SH-SY5Y (cell line): ENCODE measurements around the gene ENOX1.

Source experiments
- GATA2 ChIP-seq: IDR thresholded peaks from 2 replicates; pipeline ENCODE4 v1.6.1; 2011; ENCODE audit warnings: mild to moderate bottlenecking, low read depth, low read length
- GATA3 ChIP-seq: IDR thresholded peaks from 2 replicates; pipeline ENCODE4 v1.6.1; 2011; ENCODE audit warnings: low read depth, mild to moderate bottlenecking, low read length, moderate library complexity

DNA sequence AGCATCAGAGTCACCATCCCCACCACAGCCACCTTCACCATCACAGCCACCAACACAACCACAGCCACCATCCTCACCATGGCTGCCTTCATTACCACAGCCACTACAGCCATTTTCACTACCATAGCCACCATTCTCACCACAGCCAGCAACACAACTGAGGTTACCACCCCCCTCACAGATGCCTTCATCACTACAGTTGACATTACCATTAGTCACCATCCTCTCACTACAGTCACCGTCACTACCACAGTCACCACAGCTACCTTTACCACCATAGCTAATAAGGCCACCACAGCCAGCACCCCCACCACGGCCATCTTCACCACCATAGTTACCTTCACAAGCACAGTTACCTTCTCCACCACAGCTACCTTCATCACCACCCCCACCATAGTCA, 493.8 kb downstream of the ENOX1 start:
- TF ChIP-seq GATA3: no peak
- TF ChIP-seq GATA2: no peak
